WTC11 (cell line): ENCODE data around the gene CTRL. TPM values are rescaled to one million over a fixed set of nuclear protein-coding genes. Genes with fewer than 3 reads are reported as not detected.

ENCODE experiments used
- ATAC-seq: fragments of 200-7000 bp; cut with Tn5 transposase; 2 replicates; pipeline ENCODE4 v1.10.0; 2021; ENCODE audit warnings: mild to moderate bottlenecking, moderate library complexity
- CTCF ChIA-PET: fragments of 300-600 bp; sonication (Branson Sonifier 250); formaldehyde crosslinking; loops from one replicate; lab custom pipeline; 2021; ENCODE audit warnings: antibody characterized with exemption; lab: Charles Lee
- POLR2A ChIA-PET: fragments of 350-600 bp; sonication (Branson Sonifier 250); formaldehyde crosslinking; loops from one replicate; lab custom pipeline; 2021; ENCODE audit warnings: antibody characterized with exemption; lab: Charles Lee
- DNase-seq: peaks from one replicate; pipeline ENCODE4 v3.0.0; 2021; ENCODE audit warnings: low spot score
- H3K27ac Mint-ChIP-seq: 2 replicates; pipeline ENCODE4 v1.8.0; 2021; ENCODE audit warnings: mixed read lengths
- H3K27me3 Mint-ChIP-seq: 2 replicates; pipeline ENCODE4 v1.8.0; 2021; ENCODE audit warnings: low read depth, mild to moderate bottlenecking, moderate library complexity, mixed read lengths
- H3K36me3 Mint-ChIP-seq: 2 replicates; pipeline ENCODE4 v1.8.0; 2021; ENCODE audit warnings: mixed read lengths
- H3K4me1 Mint-ChIP-seq: 2 replicates; pipeline ENCODE4 v1.8.0; 2022; ENCODE audit warnings: mixed read lengths
- H3K4me3 Mint-ChIP-seq: 2 replicates; pipeline ENCODE4 v1.8.0; 2021; ENCODE audit warnings: mild to moderate bottlenecking, moderate library complexity, mixed read lengths
- H3K9me3 Mint-ChIP-seq: 2 replicates; pipeline ENCODE4 v1.8.0; 2021; ENCODE audit warnings: mixed read lengths
- ATF3 ChIP-seq: sonication (generic); formaldehyde crosslinking; conservative IDR thresholded peaks from 2 replicates; pipeline ENCODE4 v1.8.1; 2022; ENCODE audit warnings: mild to moderate bottlenecking, missing genetic modification reagents
- FOXJ3 ChIP-seq: sonication (generic); formaldehyde crosslinking; IDR thresholded peaks from 2 replicates; pipeline ENCODE4 v1.9.0; 2021; ENCODE audit warnings: missing genetic modification reagents, mild to moderate bottlenecking, borderline replicate concordance
- GABPB1 ChIP-seq: sonication (generic); formaldehyde crosslinking; IDR thresholded peaks from 2 replicates; pipeline ENCODE4 v1.8.1; 2023; ENCODE audit warnings: mild to moderate bottlenecking, missing genetic modification reagents
- GRHL2 ChIP-seq: fragments of 250-450 bp; sonication (Bioruptor Pico); IDR thresholded peaks from 2 replicates; pipeline ENCODE4 v1.8.0; 2022; ENCODE audit warnings: mild to moderate bottlenecking, moderate library complexity; ENCODE audit not compliant: insufficient replicate concordance, severe bottlenecking
- GTF2I ChIP-seq: fragments of 250-450 bp; sonication (Bioruptor Pico); conservative IDR thresholded peaks from 2 replicates; pipeline ENCODE4 v1.4.0; 2021; ENCODE audit warnings: mild to moderate bottlenecking
- HMGXB4 ChIP-seq: sonication (generic); formaldehyde crosslinking; IDR thresholded peaks from 2 replicates; pipeline ENCODE4 v1.8.1; 2023; ENCODE audit warnings: mild to moderate bottlenecking, moderate library complexity, missing genetic modification reagents
- JAZF1 ChIP-seq: fragments of 250-450 bp; sonication (Bioruptor Pico); IDR thresholded peaks from 2 replicates; pipeline ENCODE4 v1.9.0; 2021; ENCODE audit warnings: moderate library complexity, mild to moderate bottlenecking, inconsistent platforms
- MAX ChIP-seq: sonication (generic); formaldehyde crosslinking; IDR thresholded peaks from 2 replicates; pipeline ENCODE4 v1.8.0; 2022; ENCODE audit warnings: mild to moderate bottlenecking, missing genetic modification reagents
- MYBL2 ChIP-seq: sonication (generic); formaldehyde crosslinking; IDR thresholded peaks from 2 replicates; pipeline ENCODE4 v1.8.1; 2023; ENCODE audit warnings: mild to moderate bottlenecking, moderate library complexity, missing genetic modification reagents
- NFATC4 ChIP-seq: fragments of 250-450 bp; sonication (Bioruptor Pico); IDR thresholded peaks from 2 replicates; pipeline ENCODE4 v1.9.0; 2021; ENCODE audit warnings: mild to moderate bottlenecking
- NFE2L1 ChIP-seq: sonication (generic); formaldehyde crosslinking; IDR thresholded peaks from 2 replicates; pipeline ENCODE4 v1.8.1; 2023; ENCODE audit warnings: missing genetic modification reagents
- NR3C1 ChIP-seq: sonication (generic); formaldehyde crosslinking; conservative IDR thresholded peaks from 2 replicates; pipeline ENCODE4 v1.8.1; 2023; ENCODE audit warnings: low read depth, mild to moderate bottlenecking, missing genetic modification reagents
- SP1 ChIP-seq: sonication (generic); formaldehyde crosslinking; conservative IDR thresholded peaks from 2 replicates; pipeline ENCODE4 v1.8.1; 2022; ENCODE audit warnings: missing genetic modification reagents
- USF1 ChIP-seq: sonication (generic); formaldehyde crosslinking; IDR thresholded peaks from 2 replicates; pipeline ENCODE4 v1.8.0; 2022; ENCODE audit warnings: mild to moderate bottlenecking, missing genetic modification reagents
- ZMAT4 ChIP-seq: fragments of 250-450 bp; sonication (Bioruptor Pico); IDR thresholded peaks from 2 replicates; pipeline ENCODE4 v1.9.0; 2021; ENCODE audit warnings: mild to moderate bottlenecking
- ZNF121 ChIP-seq: sonication (generic); formaldehyde crosslinking; IDR thresholded peaks from 2 replicates; pipeline ENCODE4 v1.8.0; 2023; ENCODE audit warnings: missing genetic modification reagents
- ZNF396 ChIP-seq: fragments of 250-450 bp; sonication (Bioruptor Pico); IDR thresholded peaks from 2 replicates; pipeline ENCODE4 v1.8.0; 2021; ENCODE audit warnings: mild to moderate bottlenecking, moderate library complexity, borderline replicate concordance
- ZNF532 ChIP-seq: fragments of 250-450 bp; sonication (Bioruptor Pico); IDR thresholded peaks from 2 replicates; pipeline ENCODE4 v1.9.0; 2021; ENCODE audit warnings: mild to moderate bottlenecking, borderline replicate concordance
- total RNA-seq: library from RNA; stranded (reverse); gene quantifications from 3 replicates; pipeline ENCODE4 v1.2.3, GENCODE V29; 2021

The CTRL gene
- total RNA-seq, 1 experiment from 2014 or later = 2.8 TPM

- TF ChIP-seq HMGXB4 (CRISPR knock-in tag) = peak; percentile 81; the same call in 1 of the 2 replicates
- peak; percentile 94 for TF ChIP-seq SP1 (CRISPR knock-in tag)
- TF ChIP-seq JAZF1 (CRISPR knock-in tag) = no peak
Observed at GRCh38 chr16:67935402-67936123, 3.9 kb upstream of the CTRL start (continued).

GRCh38 chr16:67935101-67935401, 3.4 kb upstream of the CTRL start:
- H3K4me3 Mint-ChIP-seq = peak overlapping the region; percentile 100
- H3K27me3 Mint-ChIP-seq = no peaks in the 10 kb centered on the region
- TF ChIP-seq NR3C1 (CRISPR knock-in tag) = no peak
- no peak for TF ChIP-seq GTF2I (CRISPR knock-in tag)
- peak; percentile 23; the same call in 1 of the 2 replicates for TF ChIP-seq ZNF121 (CRISPR knock-in tag)
- no peaks in the 10 kb centered on the region for H3K9me3 Mint-ChIP-seq
- DNase-seq (no peak), ATAC-seq (peak; percentile 2)
- H3K36me3 Mint-ChIP-seq = peaks cover 6% of the 10 kb centered on the region
- peaks cover 23% of the 10 kb centered on the region for H3K4me1 Mint-ChIP-seq
- POLR2A ChIA-PET = interaction anchor here (0.5 to 4.7 kb wide), 7 partner anchors 10 to 282 kb away, joined by 3 to 30 read pairs (median 5); partner anchors contain the start of genes NFATC3, NRN1L, RANBP10 and TSNAXIP1
- peak overlapping the region; percentile 90 for H3K27ac Mint-ChIP-seq
- CTCF ChIA-PET = interaction anchor here (0.9 to 4.0 kb wide), 18 partner anchors 8 to 414 kb away, joined by 3 to 52 read pairs (median 6); partner anchors contain the start of genes C16orf86, ENKD1, LCAT and NRN1L

- H3K4me1 Mint-ChIP-seq = peaks cover 23% of the 10 kb centered on the region
- H3K4me3 Mint-ChIP-seq = peak overlapping the region; percentile 100
- ATAC-seq = no peak
- DNase-seq = no peak
- peaks cover 6% of the 10 kb centered on the region for H3K36me3 Mint-ChIP-seq
- peak overlapping the region; percentile 90; the same call in 1 of the 2 replicates for H3K27ac Mint-ChIP-seq
- H3K9me3 Mint-ChIP-seq = no peaks in the 10 kb centered on the region
- TF ChIP-seq USF1 (CRISPR knock-in tag) = no peak
- no peak for TF ChIP-seq MAX
- no peak for TF ChIP-seq ZNF532 (CRISPR knock-in tag)
- no peak for TF ChIP-seq NFATC4 (CRISPR knock-in tag)
- no peak for TF ChIP-seq GRHL2
- TF ChIP-seq ZMAT4 = no peak
- TF ChIP-seq ZNF396 (CRISPR knock-in tag) = no peak
- no peak for TF ChIP-seq GABPB1
- no peak for TF ChIP-seq NFE2L1 (CRISPR knock-in tag)
- no peak for TF ChIP-seq FOXJ3
- no peak for TF ChIP-seq MYBL2 (CRISPR knock-in tag)
- no peak for TF ChIP-seq ATF3 (CRISPR knock-in tag)
- no peaks in the 10 kb centered on the region for H3K27me3 Mint-ChIP-seq
- ChIA-PET CTCF (interaction anchor here (1.0 to 4.0 kb wide), 12 partner anchors 9 to 413 kb away, joined by 3 to 52 read pairs (median 6); partner anchors contain the start of genes C16orf86, ENKD1, LCAT and NRN1L), POLR2A (interaction anchor here (0.7 to 4.7 kb wide), 5 partner anchors 32 to 128 kb away, joined by 3 to 30 read pairs (median 5); partner anchors contain the start of genes NRN1L, PSKH1, RANBP10 and TSNAXIP1)
Observed at GRCh38 chr16:67934306-67935100, 2.8 kb upstream of the CTRL start.
